PC-9 (cell line): ENCODE results near the gene CIT. TPM values are rescaled to one million over a fixed set of nuclear protein-coding genes. Genes with fewer than 3 reads are reported as not detected.

Experiments
- BruUV-seq: library from RNA; stranded (reverse); fragments of 400-500 nt; replicated peaks from 2 replicates; lab custom pipeline; 2021; lab: Mats Ljungman, UMichigan
- CTCF ChIA-PET: fragments of 300-600 bp; sonication (Branson Sonifier 250); formaldehyde crosslinking; loops from one replicate; lab custom pipeline; 2022; ENCODE audit warnings: antibody characterized with exemption; lab: Charles Lee
- POLR2A ChIA-PET: fragments of 300-600 bp; sonication (Branson Sonifier 250); formaldehyde crosslinking; loops from one replicate; lab custom pipeline; 2022; ENCODE audit warnings: antibody characterized with exemption; ENCODE audit not compliant: unreplicated experiment; lab: Charles Lee
- DNase-seq, 2 experiments: peaks; one replicate each; pipeline versions ENCODE4 v3.0.0 to v3.0.0-alpha.2; 2015 to 2022; ENCODE audit warnings: mixed read lengths in 1 of 2
- H2AFZ ChIP-seq: fragments of 200-600 bp; sonication (generic); 2 replicates; pipeline ENCODE4 v1.8.1; 2017; ENCODE audit warnings: antibody characterized with exemption
- H3F3A ChIP-seq: fragments of 200-600 bp; sonication (generic); 2 replicates; pipeline ENCODE4 v1.8.1; 2017; ENCODE audit warnings: antibody characterized with exemption, mild to moderate bottlenecking, low read depth; ENCODE audit not compliant: insufficient read depth
- H3K27ac ChIP-seq: fragments of 200-600 bp; sonication (generic); 2 replicates; pipeline ENCODE4 v1.6.1; 2016; ENCODE audit warnings: mixed run types
- H3K27me3 ChIP-seq: fragments of 200-600 bp; sonication (generic); 2 replicates; pipeline ENCODE4 v1.6.1; 2016; ENCODE audit warnings: low read depth, mixed run types; ENCODE audit not compliant: insufficient read depth
- H3K36me3 ChIP-seq: fragments of 200-600 bp; sonication (generic); 2 replicates; pipeline ENCODE4 v1.6.1; 2016; ENCODE audit warnings: low read depth, mixed run types
- H3K4me1 ChIP-seq: fragments of 200-600 bp; sonication (generic); replicated peaks from 2 replicates; pipeline ENCODE4 v1.6.1; 2016; ENCODE audit warnings: mixed run types; ENCODE audit not compliant: insufficient read depth
- H3K4me2 ChIP-seq: fragments of 200-600 bp; sonication (generic); 2 replicates; pipeline ENCODE4 v1.6.1; 2017; ENCODE audit warnings: mixed run types
- H3K4me3 ChIP-seq: fragments of 200-600 bp; sonication (generic); 2 replicates; pipeline ENCODE4 v1.6.1; 2016; ENCODE audit warnings: mixed run types
- H3K79me2 ChIP-seq: fragments of 200-600 bp; sonication (generic); 2 replicates; pipeline ENCODE4 v1.6.1; 2017; ENCODE audit warnings: low read depth, mixed run types
- H3K9me2 ChIP-seq: fragments of 200-600 bp; sonication (generic); 2 replicates; pipeline ENCODE4 v1.8.1; 2017; ENCODE audit warnings: mild to moderate bottlenecking; ENCODE audit not compliant: insufficient read depth
- H3K9me3 ChIP-seq: fragments of 200-600 bp; sonication (generic); 2 replicates; pipeline ENCODE4 v1.8.1; 2016; ENCODE audit warnings: low read depth; ENCODE audit not compliant: insufficient read depth
- H4K20me1 ChIP-seq: fragments of 200-600 bp; sonication (generic); 2 replicates; pipeline ENCODE4 v1.8.1; 2017; ENCODE audit not compliant: insufficient read depth
- CTCF ChIP-seq: fragments of 200-600 bp; sonication (generic); conservative IDR thresholded peaks from 2 replicates; pipeline ENCODE4 v1.6.1; 2017; ENCODE audit warnings: mixed run types, antibody characterized with exemption, mild to moderate bottlenecking, moderate library complexity
- EZH2 ChIP-seq: fragments of 200-600 bp; sonication (generic); IDR thresholded peaks from 2 replicates; pipeline ENCODE4 v1.8.0; 2017; ENCODE audit warnings: antibody characterized with exemption, low read depth
- intact Hi-C: fragments of 100-400 bp; cut with micrococcal nuclease; formaldehyde crosslinking; loops from one replicate; pipeline ENCODE4 v1.10.0; 2022; ENCODE audit not compliant: unreplicated experiment
- total RNA-seq: library from RNA; stranded (reverse); gene quantifications from 2 replicates; pipeline ENCODE4 v1.2.3, GENCODE V29; 2021

CIT gene
- total RNA-seq, 1 experiment from 2014 or later, result 81.8 TPM

DNA sequence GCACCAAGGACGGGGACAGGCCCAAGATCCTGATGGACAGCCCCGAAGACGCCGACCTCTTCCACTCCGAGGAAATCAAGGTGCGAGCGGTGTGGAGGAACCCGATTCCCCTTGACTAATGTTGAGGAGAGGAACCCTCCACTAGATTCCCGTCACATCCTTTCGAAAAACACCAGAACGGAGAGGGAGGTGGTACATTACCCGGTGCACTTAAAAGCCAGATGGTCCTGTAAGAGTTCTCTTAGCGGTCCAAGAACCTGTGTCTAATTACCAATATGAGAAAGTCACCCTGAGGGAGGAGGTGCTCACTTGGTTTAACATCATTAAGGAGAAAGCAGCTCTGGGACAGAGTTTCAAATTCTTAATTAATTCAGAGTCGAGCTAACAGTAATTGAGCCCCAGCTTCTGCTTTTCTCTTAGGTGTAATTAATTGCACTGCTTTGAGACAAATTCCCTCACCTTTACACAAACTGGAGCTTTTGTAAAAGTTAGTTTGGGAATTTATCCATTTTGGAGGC is 208.7 kb downstream of the CIT start:
- peaks cover 40% of the 10 kb centered on the region for H3K79me2 ChIP-seq
- no peak for TF ChIP-seq EZH2
- TF ChIP-seq CTCF, result no peak
- peaks cover 28% of the 10 kb centered on the region for H3F3A ChIP-seq
- H3K36me3 ChIP-seq, result peaks cover 22% of the 10 kb centered on the region
- CTCF ChIA-PET, result no interaction called here
- intact Hi-C loops, result no loop called here
- 0 out of 2 replicates have a peak, but pooled peaks cover 7% of the 10 kb centered on the region for H4K20me1 ChIP-seq
- H3K4me2 ChIP-seq, result peak overlapping the region; percentile 92
- peak overlapping the region; percentile 77 for H3K27ac ChIP-seq
- H3K9me3 ChIP-seq, result no peaks in the 10 kb centered on the region
- peak overlapping the region; percentile 79 for H3K4me3 ChIP-seq
- DNase-seq, result no peak
- peak overlapping the region; percentile 84 for H2AFZ ChIP-seq
- H3K9me2 ChIP-seq, result no peaks in the 10 kb centered on the region
- peaks cover 30% of the 10 kb centered on the region for H3K4me1 ChIP-seq
- H3K27me3 ChIP-seq, result no peaks in the 10 kb centered on the region
- POLR2A ChIA-PET, result interaction anchor here (0.6 kb wide), 1 partner anchor 449 kb away, joined by 3 read pairs; no protein-coding TSS in a partner anchor
- no TSS peak for BruUV-seq

DNA sequence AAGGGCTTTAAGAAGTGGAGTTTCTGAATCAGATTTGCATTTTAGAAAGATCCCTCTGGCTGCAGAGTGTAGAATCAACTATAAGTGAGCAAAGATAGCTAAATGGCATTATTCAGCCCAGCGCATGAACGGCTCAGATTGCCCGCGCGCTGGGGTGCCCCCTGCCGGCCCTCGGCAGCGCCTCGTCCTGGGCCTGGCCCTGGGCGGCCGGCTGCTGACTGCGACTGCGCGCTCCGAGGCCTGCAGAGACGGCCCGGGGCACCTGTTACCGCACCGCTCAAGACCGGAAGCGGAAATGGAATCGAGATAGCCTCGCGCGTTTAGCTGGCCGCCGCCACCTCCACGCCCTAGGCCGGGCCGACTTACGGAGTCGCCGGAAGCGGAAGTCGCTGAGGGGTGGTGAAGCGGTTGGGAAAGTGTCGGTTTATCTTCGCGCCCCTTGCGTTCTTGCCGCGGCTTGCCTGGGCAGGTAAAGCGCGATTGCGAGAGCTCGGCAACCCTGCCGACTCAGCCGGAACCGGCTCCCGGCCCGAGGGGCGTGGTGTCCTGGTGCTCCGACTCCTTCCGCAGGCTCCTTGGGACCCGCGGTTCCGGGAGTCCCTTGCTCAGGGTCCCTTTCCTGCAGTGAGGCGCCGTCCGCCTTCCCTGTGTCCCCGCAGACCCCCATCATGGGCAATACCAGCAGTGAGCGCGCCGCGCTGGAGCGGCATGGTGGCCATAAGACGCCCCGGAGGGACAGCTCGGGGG is 209.4 kb downstream of the CIT start, which contains the start of gene PRKAB1:
TSS of gene PRKAB1 (plus strand) at position 557 of the 747 bp plus-strand sequence. CDS start at position 669, 112 bp downstream.
- TSS peak; percentile 78 for BruUV-seq
- no peaks in the 10 kb centered on the region for H3K9me2 ChIP-seq
- DNase-seq, result peak; percentile 92 to 97
- no peaks in the 10 kb centered on the region for H3K9me3 ChIP-seq
- TF ChIP-seq EZH2 (no peak), CTCF (peak; percentile 79)
- H3K27me3 ChIP-seq, result no peaks in the 10 kb centered on the region
- intact Hi-C loops, result no loop called here
- ChIA-PET POLR2A (no interaction called here), CTCF (interaction anchor here (0.6 to 1.0 kb wide), 3 partner anchors 9 to 90 kb away, joined by 3 to 6 read pairs (median 4); no protein-coding TSS in a partner anchor)
- peak within 1 kb of the TSS; percentile 79 for H3K4me3 ChIP-seq
- peaks cover 40% of the 10 kb centered on the region for H3K79me2 ChIP-seq
- H3K27ac ChIP-seq, result peak within 1 kb of the TSS; percentile 77
- peak within 1 kb of the TSS; percentile 92 for H3K4me2 ChIP-seq
- H2AFZ ChIP-seq, result peak within 1 kb of the TSS; percentile 84
- 0 out of 2 replicates have a peak, but pooled peaks cover 7% of the 10 kb centered on the region for H4K20me1 ChIP-seq
- H3F3A ChIP-seq, result peaks cover 22% of the 10 kb centered on the region
- H3K36me3 ChIP-seq, result peaks cover 22% of the 10 kb centered on the region
- H3K4me1 ChIP-seq, result peaks cover 24% of the 10 kb centered on the region

DNA sequence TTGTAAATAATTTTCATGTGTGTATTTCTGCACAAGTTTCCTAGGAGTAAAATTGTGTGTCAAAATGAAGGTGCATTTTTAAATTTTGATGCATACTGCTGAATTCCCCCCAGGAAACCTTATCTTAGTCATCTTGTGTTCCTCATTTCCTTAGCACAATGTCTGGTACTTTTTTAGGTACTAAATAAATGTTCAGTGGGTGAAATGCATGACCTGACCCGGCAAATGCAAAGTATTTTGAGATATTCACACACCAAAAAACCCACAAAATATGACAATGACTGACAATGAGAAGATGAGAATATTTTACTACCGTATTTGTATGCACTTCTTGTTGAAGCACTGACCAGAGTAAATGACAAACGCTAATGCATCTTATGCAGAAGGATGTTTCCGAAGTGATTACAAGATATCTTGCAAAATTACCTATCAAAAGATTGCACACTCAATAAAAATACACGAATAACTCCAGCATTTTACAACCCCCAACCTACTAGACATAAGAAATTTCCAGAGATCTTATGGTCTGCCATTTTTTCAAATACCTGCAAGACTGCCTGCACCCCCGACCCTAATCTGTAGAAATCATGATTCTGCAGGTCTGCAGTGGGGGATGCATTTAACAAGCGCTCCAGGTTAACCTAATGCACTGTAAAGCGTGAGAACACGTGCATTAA is 210.1 kb downstream of the CIT start:
- Histone ChIP-seq H2AFZ (peak overlapping the region; percentile 81), H3F3A (peaks cover 19% of the 10 kb centered on the region), H3K36me3 (peaks cover 15% of the 10 kb centered on the region), H3K4me2 (peak overlapping the region; percentile 87), H3K27ac (no peak overlapping the region), H3K4me1 (peaks cover 24% of the 10 kb centered on the region), H3K4me3 (peak overlapping the region; percentile 79; the same call in 1 of the 2 replicates), H3K9me2 (no peaks in the 10 kb centered on the region), H3K9me3 (no peaks in the 10 kb centered on the region), H3K79me2 (peaks cover 39% of the 10 kb centered on the region), H4K20me1 (0 out of 2 replicates have a peak, but pooled peaks cover 7% of the 10 kb centered on the region), H3K27me3 (no peaks in the 10 kb centered on the region)
- TF ChIP-seq EZH2 (no peak), CTCF (no peak)
- POLR2A ChIA-PET, result no interaction called here
- BruUV-seq, result no TSS peak
- DNase-seq, result no peak
- intact Hi-C loops, result no loop called here
- CTCF ChIA-PET, result interaction anchor here (0.6 to 1.0 kb wide), 2 partner anchors 9 to 49 kb away, joined by 4 to 6 read pairs; no protein-coding TSS in a partner anchor
